WERI-Rb-1 (cell line): ENCODE data around the gene FXYD2.

Experiments used
- DNase-seq: peaks from one replicate; pipeline ENCODE4 v3.0.0-alpha.2; 2020
- H3K27ac ChIP-seq: fragments of 250-450 bp; sonication (Bioruptor Pico); 2 replicates; pipeline ENCODE4 v1.5.1; 2020; ENCODE audit warnings: mild to moderate bottlenecking, moderate library complexity
- H3K27me3 ChIP-seq: fragments of 250-450 bp; sonication (Bioruptor Pico); 2 replicates; pipeline ENCODE4 v1.5.1; 2021; ENCODE audit warnings: mild to moderate bottlenecking, low read depth, moderate library complexity; ENCODE audit not compliant: insufficient read depth, severe bottlenecking
- H3K36me3 ChIP-seq: fragments of 250-450 bp; sonication (Bioruptor Pico); 2 replicates; pipeline ENCODE4 v1.5.1; 2020; ENCODE audit warnings: mild to moderate bottlenecking, moderate library complexity
- H3K4me3 ChIP-seq: 2 replicates; pipeline ENCODE4 v1.5.1; 2011; ENCODE audit warnings: low read depth, mild to moderate bottlenecking, control low read depth, low read length
- H3K9me3 ChIP-seq: fragments of 250-450 bp; sonication (Bioruptor Pico); 2 replicates; pipeline ENCODE4 v1.5.1; 2021; ENCODE audit warnings: mild to moderate bottlenecking, moderate library complexity; ENCODE audit not compliant: severe bottlenecking
- CTCF ChIP-seq: IDR thresholded peaks from 2 replicates; pipeline ENCODE4 v1.5.1; 2011; ENCODE audit warnings: low read depth, mild to moderate bottlenecking, control low read depth, inconsistent platforms, low read length

FXYD2 gene

GRCh38 chr11:117824571-117825537 lies at the start of gene FXYD2:
FXYD2 (minus strand) TSS chr11:117824744; CDS start chr11:117824678, 66 bp downstream.
- no peaks in the 10 kb centered on the region for H3K9me3 ChIP-seq
- 0 out of 2 replicates have a peak within 1 kb of the TSS, but pooled peaks have one; percentile 3 for H3K4me3 ChIP-seq
- no peak for TF ChIP-seq CTCF
- DNase-seq: peak; percentile 7
- H3K36me3 ChIP-seq: no peaks in the 10 kb centered on the region
- no peaks in the 10 kb centered on the region for H3K27me3 ChIP-seq
- H3K27ac ChIP-seq: peak within 1 kb of the TSS; percentile 89

- H3K9me3 ChIP-seq: no peaks in the 10 kb centered on the region
- no peaks in the 10 kb centered on the region for H3K36me3 ChIP-seq
- DNase-seq: no peak
- H3K27me3 ChIP-seq: no peaks in the 10 kb centered on the region
- no peak overlapping the region for H3K27ac ChIP-seq
- no peak overlapping the region for H3K4me3 ChIP-seq
- TF ChIP-seq CTCF: no peak
Observed at GRCh38 chr11:117873828-117874125, 49.2 kb upstream of the FXYD2 start.

GRCh38 chr11:117872975-117873827 lies 48.7 kb upstream of the FXYD2 start:
- TF ChIP-seq CTCF: no peak
- H3K27me3 ChIP-seq: no peaks in the 10 kb centered on the region
- DNase-seq: no peak

GRCh38 chr11:117872420-117872961 lies 47.9 kb upstream of the FXYD2 start:
- no peak for DNase-seq
- Histone ChIP-seq H3K9me3 (no peaks in the 10 kb centered on the region), H3K36me3 (no peaks in the 10 kb centered on the region), H3K27me3 (no peaks in the 10 kb centered on the region), H3K4me3 (no peak overlapping the region), H3K27ac (no peak overlapping the region)
- TF ChIP-seq CTCF: no peak

More at GRCh38 chr11:117872975-117873827, 48.7 kb upstream of the FXYD2 start:
- Histone ChIP-seq H3K9me3 (no peaks in the 10 kb centered on the region), H3K27ac (no peak overlapping the region), H3K36me3 (no peaks in the 10 kb centered on the region), H3K4me3 (no peak overlapping the region)

DNA sequence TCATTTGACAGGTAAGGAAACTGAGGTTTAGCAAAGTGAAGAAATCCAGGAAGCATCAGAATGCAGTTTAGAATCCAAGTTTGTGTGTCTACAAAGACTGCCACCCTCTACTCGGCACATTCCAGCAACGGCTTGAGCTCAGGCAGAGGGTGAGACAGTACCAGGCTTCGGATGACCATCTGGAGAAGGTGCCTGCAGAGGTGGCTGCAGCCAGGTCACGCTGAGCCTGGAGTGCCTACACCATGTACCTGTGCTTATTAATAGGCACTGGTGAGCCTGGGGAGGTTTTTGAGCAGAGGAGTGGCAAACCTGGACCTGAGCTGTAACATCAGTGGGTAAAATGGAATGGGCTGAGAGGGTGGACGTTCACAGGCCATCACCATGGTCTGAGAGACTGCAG lies 47.2 kb upstream of the FXYD2 start:
- H3K27ac ChIP-seq: no peak overlapping the region
- no peaks in the 10 kb centered on the region for H3K36me3 ChIP-seq
- TF ChIP-seq CTCF: no peak
- no peak for DNase-seq
- no peak overlapping the region for H3K4me3 ChIP-seq
- H3K27me3 ChIP-seq: no peaks in the 10 kb centered on the region
- no peaks in the 10 kb centered on the region for H3K9me3 ChIP-seq
